Common myeloid progenitor, CD34-positive (primary cell): ENCODE measurements around the gene TCF20.

Source experiments
- CTCF ChIA-PET: fragments of 350-600 bp; sonication (Branson Sonifier 250); formaldehyde crosslinking; loops from one replicate; lab custom pipeline; 2021; ENCODE audit warnings: antibody characterized with exemption; lab: Charles Lee
- POLR2A ChIA-PET: fragments of 350-600 bp; sonication (Branson Sonifier 250); formaldehyde crosslinking; loops from one replicate; lab custom pipeline; 2021; ENCODE audit warnings: antibody characterized with exemption; lab: Charles Lee
- DNase-seq, 3 donors: peaks; one replicate each; pipeline versions ENCODE4 v3.0.0 to v3.0.0-alpha.2; 2013
- H3K27ac ChIP-seq, 2 experiments: 1 replicate in 1 of 2; 2 replicates in 1 of 2; pipeline ENCODE4 v1.7.0; 2013; ENCODE audit warnings: inconsistent platforms in 2 of 2, low read length in 2 of 2, mild to moderate bottlenecking in 2 of 2, low read depth in 1 of 2, moderate library complexity in 1 of 2; ENCODE audit not compliant: severe bottlenecking in 2 of 2, insufficient read depth in 1 of 2, poor library complexity in 1 of 2
- H3K27me3 ChIP-seq, 5 experiments: replicated peaks in 2 of 5; 1 replicate in 3 of 5; 2 replicates in 2 of 5; pipeline versions ENCODE4 v1.6.1 to v1.7.0; 2013; ENCODE audit warnings: low read length in 4 of 5, mild to moderate bottlenecking in 2 of 5, moderate library complexity in 2 of 5, inconsistent platforms in 1 of 5; ENCODE audit not compliant: insufficient read depth in 5 of 5, control insufficient read depth in 4 of 5
- H3K36me3 ChIP-seq, 4 experiments: 1 replicate in 2 of 4; 2 replicates in 2 of 4; pipeline versions ENCODE4 v1.6.1 to v1.7.0; 2013; ENCODE audit warnings: low read length in 3 of 4, control low read depth in 1 of 4, mild to moderate bottlenecking in 1 of 4; ENCODE audit not compliant: control insufficient read depth in 4 of 4, insufficient read depth in 4 of 4
- H3K4me1 ChIP-seq, 4 experiments: 1 replicate in 3 of 4; 2 replicates in 1 of 4; pipeline versions ENCODE4 v1.6.1 to v1.7.1; 2013; ENCODE audit warnings: low read length in 3 of 4, mild to moderate bottlenecking in 3 of 4, control low read depth in 1 of 4, inconsistent platforms in 1 of 4, moderate library complexity in 1 of 4; ENCODE audit not compliant: control insufficient read depth in 4 of 4, insufficient read depth in 4 of 4; ENCODE audit errors: control extremely low read depth in 1 of 4
- H3K4me3 ChIP-seq, 7 experiments: 1 replicate in 4 of 7; 2 replicates in 3 of 7; pipeline versions ENCODE4 v1.5.1 to v1.7.0; 2013; ENCODE audit warnings: mild to moderate bottlenecking in 7 of 7, low read length in 6 of 7, moderate library complexity in 6 of 7, inconsistent platforms in 2 of 7, low read depth in 2 of 7, control low read depth in 1 of 7; ENCODE audit not compliant: insufficient read depth in 4 of 7, control insufficient read depth in 1 of 7; ENCODE audit errors: extremely low read depth in 1 of 7
- H3K9me3 ChIP-seq, 5 experiments: 1 replicate in 4 of 5; 2 replicates in 1 of 5; pipeline versions ENCODE4 v1.6.1 to v1.7.1; 2013; ENCODE audit warnings: low read length in 4 of 5, mild to moderate bottlenecking in 2 of 5, inconsistent platforms in 1 of 5, low read depth in 1 of 5, moderate library complexity in 1 of 5; ENCODE audit not compliant: control insufficient read depth in 4 of 5, insufficient read depth in 2 of 5; ENCODE audit errors: control extremely low read depth in 1 of 5
- WGBS: methylation state at CpG from one replicate; pipeline ENCODE4 v1.1.5; 2013; ENCODE audit not compliant: insufficient coverage; 5-methylcytosine and 5-hydroxymethylcytosine counted together

TCF20 gene

GRCh38 chr22:42249831-42250230 is 20.6 kb downstream of the TCF20 start:
- WGBS, result 100% methylated on average over 2 of the region's 4 CpGs
- H3K27me3 ChIP-seq, result no peaks in the 10 kb centered on the region
- no peak overlapping the region for H3K4me3 ChIP-seq
- POLR2A ChIA-PET, result no interaction called here
- DNase-seq, result no peak
- no peaks in the 10 kb centered on the region for H3K4me1 ChIP-seq
- H3K36me3 ChIP-seq, result no peaks in the 10 kb centered on the region
- CTCF ChIA-PET, result interaction anchor here (1.3 kb wide), 1 partner anchor 78 kb away, joined by 3 read pairs; no protein-coding TSS in a partner anchor
- H3K27ac ChIP-seq, result no peak overlapping the region
- no peaks in the 10 kb centered on the region for H3K9me3 ChIP-seq

- no peak overlapping the region for H3K4me3 ChIP-seq
- CTCF ChIA-PET, result interaction anchor here (1.2 to 1.3 kb wide), 2 partner anchors 9 to 77 kb away, joined by 3 read pairs; no protein-coding TSS in a partner anchor
These were observed 21.5 kb downstream of the TCF20 start for GRCh38 chr22:42248995-42249394.

GRCh38 chr22:42247596-42247995 is 22.9 kb downstream of the TCF20 start:
- Histone ChIP-seq H3K27ac (no peak overlapping the region), H3K4me1 (peaks cover 0 to 7% (median 2%) of the 10 kb centered on the region in 4 experiments), H3K27me3 (no peaks in the 10 kb centered on the region), H3K9me3 (peaks cover 0 to 8% (median 0%) of the 10 kb centered on the region in 5 experiments), H3K4me3 (no peak overlapping the region), H3K36me3 (peaks cover 0 to 10% (median 4%) of the 10 kb centered on the region in 4 experiments)
- no peak for DNase-seq
- WGBS, result 100% methylated on average over 2 of the region's 3 CpGs
- CTCF ChIA-PET, result no interaction called here
- POLR2A ChIA-PET, result no interaction called here

More at GRCh38 chr22:42248995-42249394, 21.5 kb downstream of the TCF20 start:
- no peak overlapping the region for H3K27ac ChIP-seq
- H3K9me3 ChIP-seq, result peaks cover 0 to 4% (median 0%) of the 10 kb centered on the region in 5 experiments
- POLR2A ChIA-PET, result no interaction called here
- no peaks in the 10 kb centered on the region for H3K27me3 ChIP-seq
- 40% methylated on average over 1 of the region's 1 CpG for WGBS
- no peak for DNase-seq
- H3K4me1 ChIP-seq, result peaks cover 0 to under 1% (median 0%) of the 10 kb centered on the region in 4 experiments
- peaks cover 0 to 4% (median 3%) of the 10 kb centered on the region in 4 experiments for H3K36me3 ChIP-seq

- Histone ChIP-seq H3K9me3 (peaks cover 0 to 8% (median 0%) of the 10 kb centered on the region in 5 experiments), H3K36me3 (peaks cover 0 to 10% (median 4%) of the 10 kb centered on the region in 4 experiments), H3K4me3 (no peak overlapping the region), H3K27ac (no peak overlapping the region), H3K4me1 (peaks cover 0 to 7% (median 2%) of the 10 kb centered on the region in 4 experiments), H3K27me3 (no peaks in the 10 kb centered on the region)
- DNase-seq, result peak; percentile 6 to 51 (median 34)
- CTCF ChIA-PET, result no interaction called here
- POLR2A ChIA-PET, result no interaction called here
These were observed 26.7 kb downstream of the TCF20 start for GRCh38 chr22:42243802-42244060.

- Histone ChIP-seq H3K36me3 (peaks cover 0 to 5% (median 2%) of the 10 kb centered on the region in 4 experiments), H3K9me3 (peaks cover 3 to 19% (median 11%) of the 10 kb centered on the region in 5 experiments), H3K27ac (no peak overlapping the region), H3K4me3 (no peak overlapping the region), H3K27me3 (no peaks in the 10 kb centered on the region), H3K4me1 (no peaks in the 10 kb centered on the region)
- 92% methylated on average over 2 of the region's 6 CpGs for WGBS
- POLR2A ChIA-PET, result no interaction called here
- DNase-seq, result no peak
- CTCF ChIA-PET, result no interaction called here
These were observed 33.6 kb downstream of the TCF20 start for GRCh38 chr22:42236848-42237247.

- ChIA-PET POLR2A (no interaction called here), CTCF (no interaction called here)
- no peaks in the 10 kb centered on the region for H3K27me3 ChIP-seq
- H3K4me1 ChIP-seq, result no peaks in the 10 kb centered on the region
- WGBS, result 100% methylated on average over 1 of the region's 4 CpGs
- peaks cover 0 to 5% (median 2%) of the 10 kb centered on the region in 4 experiments for H3K36me3 ChIP-seq
- H3K9me3 ChIP-seq, result peaks cover 3 to 19% (median 11%) of the 10 kb centered on the region in 5 experiments
- no peak overlapping the region for H3K4me3 ChIP-seq
- no peak for DNase-seq
- no peak overlapping the region for H3K27ac ChIP-seq
These were observed 34.2 kb downstream of the TCF20 start for GRCh38 chr22:42236268-42236667.

GRCh38 chr22:42233879-42234278 is 36.6 kb downstream of the TCF20 start:
- Histone ChIP-seq H3K9me3 (peaks cover 3 to 19% (median 11%) of the 10 kb centered on the region in 5 experiments), H3K4me1 (no peaks in the 10 kb centered on the region), H3K4me3 (no peak overlapping the region), H3K27ac (no peak overlapping the region), H3K36me3 (peaks cover 0 to 9% (median 2%) of the 10 kb centered on the region in 4 experiments), H3K27me3 (no peaks in the 10 kb centered on the region)
- no peak for DNase-seq
- WGBS, result no CpG with 5 or more reads among the region's 3 CpGs
- ChIA-PET POLR2A (no interaction called here), CTCF (no interaction called here)
